ENCODE measurements around the gene MAN2B1. TPM values are rescaled to one million over a fixed set of nuclear protein-coding genes. Genes with fewer than 3 reads are reported as not detected.
A peak's percentile ranks its signal among the peaks of the same experiment; 100 is the strongest.

Gene MAN2B1
- total RNA-seq, 6 donors from 2014 or later = 56.8 to 299 (median 121) TPM

GRCh38 chr19:12597594-12597993 lies 68.9 kb downstream of the MAN2B1 start:
- Histone ChIP-seq H3K27me3 (no peaks in the 10 kb centered on the region), H3K4me3 (peak overlapping the region in 1 of 4 donors; percentile 39), H3K27ac (peak overlapping the region; percentile 17 to 44 (median 43)), H3K36me3 (peaks cover 0 to 23% (median 17%) of the 10 kb centered on the region in 4 donors), H3K9me3 (no peaks in the 10 kb centered on the region), H3K4me1 (no peaks in the 10 kb centered on the region)
- DNase-seq (peak in 1 of 2 donors; percentile 33), ATAC-seq (ENCODE audit: low FRiP score in 2 of 2) (no peak)
- TF ChIP-seq CTCF (IDR thresholded peaks at IDR 0.05) (no peak), POLR2AphosphoS5 (IDR thresholded peaks at IDR 0.05) (no peak), POLR2A (IDR thresholded peaks at IDR 0.05) (no peak), EP300 (IDR thresholded peaks at IDR 0.05) (no peak)
- 64 to 74% methylated on average over 11 of the region's 11 CpGs for WGBS, 2 donors

- Histone ChIP-seq H3K27ac (peak overlapping the region in 1 of 4 donors; percentile 49), H3K4me1 (no peaks in the 10 kb centered on the region), H3K9me3 (no peaks in the 10 kb centered on the region), H3K36me3 (peaks cover 0 to 23% (median 14%) of the 10 kb centered on the region in 4 donors), H3K27me3 (no peaks in the 10 kb centered on the region), H3K4me3 (peak overlapping the region in 3 of 4 donors; percentile 26 to 39 (median 38))
- ATAC-seq (ENCODE audit: low FRiP score in 2 of 2) = peak; percentile 41 to 73
- peak; percentile 80 to 81 for DNase-seq
- no peak for TF ChIP-seq POLR2A (IDR thresholded peaks at IDR 0.05)
- no peak for TF ChIP-seq CTCF (IDR thresholded peaks at IDR 0.05)
- no peak for TF ChIP-seq EP300 (IDR thresholded peaks at IDR 0.05)
- no peak for TF ChIP-seq POLR2AphosphoS5 (IDR thresholded peaks at IDR 0.05)
- WGBS, 2 donors = 75 to 88% methylated on average over 7 to 30 of the region's 38 CpGs
Measured at GRCh38 chr19:12596927-12597548, 69.5 kb downstream of the MAN2B1 start.

Small RNAs within 50 kb of the gene (small RNA-seq; reads per million reads assigned to genes)
- 46.3 to 96.3 (median 75.0) reads per million in 4 donors for gene SNORD41

Other genes starting within 250 kb of the MAN2B1 start
- 1 to 10 TPM; 2.7 to 9.4 (median 4.2) TPM for gene ZNF443, start 225.7 kb downstream of the MAN2B1 start, total RNA-seq
- 10 to 100 TPM in 1 of 6 donors, 1 to 10 TPM in 5; 1.9 to 11.2 (median 2.5) TPM for gene ZNF709, start 181.9 kb downstream of the MAN2B1 start, total RNA-seq
- 10 to 100 TPM in 4 of 6 donors, 1 to 10 TPM in 2; 5.0 to 28.3 (median 12.2) TPM for gene ZNF564, start 115.3 kb downstream of the MAN2B1 start, total RNA-seq
- 10 to 100 TPM in 2 of 6 donors, 1 to 10 TPM in 4; 4.3 to 11.6 (median 9.0) TPM for gene ZNF490, start 55.9 kb downstream of the MAN2B1 start, total RNA-seq
- 10 to 100 TPM; 12.6 to 29.3 (median 21.9) TPM for gene ZNF791, start 55.8 kb downstream of the MAN2B1 start, total RNA-seq
- gene WDR83, start 65 bp upstream of the MAN2B1 start, total RNA-seq = 10 to 100 TPM in 2 of 6 donors, 1 to 10 TPM in 4; 6.1 to 12.9 (median 8.4) TPM
- gene DHPS, start 15.1 kb upstream of the MAN2B1 start, total RNA-seq = 100 to 1,000 TPM in 2 of 6 donors, 10 to 100 TPM in 4; 71.6 to 190 (median 94.3) TPM
- not detected for gene GNG14, start 21.3 kb upstream of the MAN2B1 start, total RNA-seq
- 10 to 100 TPM in 2 of 6 donors, 1 to 10 TPM in 4; 6.5 to 13.7 (median 8.7) TPM for gene FBXW9, start 29.9 kb upstream of the MAN2B1 start, total RNA-seq
- gene TNPO2, start 57.2 kb upstream of the MAN2B1 start, total RNA-seq = 100 to 1,000 TPM in 1 of 6 donors, 10 to 100 TPM in 5; 43.5 to 124 (median 46.1) TPM
- gene TRIR, start 67.9 kb upstream of the MAN2B1 start, total RNA-seq = 100 to 1,000 TPM; 156 to 324 (median 261) TPM
- 10 to 100 TPM; 14.7 to 71.7 (median 49.8) TPM for gene GET3, start 70.8 kb upstream of the MAN2B1 start, total RNA-seq
- gene BEST2, start 85.0 kb upstream of the MAN2B1 start, total RNA-seq = under 1 TPM in 1 of 6 donors, not detected in 5; 0.11 TPM
- gene HOOK2, start 108.8 kb upstream of the MAN2B1 start, total RNA-seq = 100 to 1,000 TPM in 2 of 6 donors, 10 to 100 TPM in 4; 48.9 to 367 (median 79.6) TPM
- gene JUNB, start 124.7 kb upstream of the MAN2B1 start, total RNA-seq = 100 to 1,000 TPM; 127 to 422 (median 354) TPM
- 100 to 1,000 TPM in 4 of 6 donors, 10 to 100 TPM in 2; 57.6 to 173 (median 123) TPM for gene PRDX2, start 135.1 kb upstream of the MAN2B1 start, total RNA-seq
- gene THSD8, start 135.3 kb upstream of the MAN2B1 start, total RNA-seq = 1 to 10 TPM in 2 of 6 donors, not detected in 4; 4.6 to 6.0 TPM
- 1 to 10 TPM; 4.2 to 7.6 (median 5.6) TPM for gene RNASEH2A, start 139.8 kb upstream of the MAN2B1 start, total RNA-seq
- gene RTBDN, start 167.8 kb upstream of the MAN2B1 start, total RNA-seq = not detected
- gene MAST1, start 171.8 kb upstream of the MAN2B1 start, total RNA-seq = under 1 TPM in 3 of 6 donors, not detected in 3; 0.17 to 0.89 (median 0.61) TPM
- 10 to 100 TPM; 34.6 to 87.2 (median 60.1) TPM for gene DNASE2, start 214.7 kb upstream of the MAN2B1 start, total RNA-seq
- gene KLF1, start 220.5 kb upstream of the MAN2B1 start, total RNA-seq = under 1 TPM in 4 of 6 donors, not detected in 2; 0.17 to 0.89 (median 0.42) TPM
- 10 to 100 TPM; 19.3 to 47.1 (median 33.3) TPM for gene GCDH, start 224.4 kb upstream of the MAN2B1 start, total RNA-seq